Measurements from ENCODE around the gene ARAF.

DNA sequence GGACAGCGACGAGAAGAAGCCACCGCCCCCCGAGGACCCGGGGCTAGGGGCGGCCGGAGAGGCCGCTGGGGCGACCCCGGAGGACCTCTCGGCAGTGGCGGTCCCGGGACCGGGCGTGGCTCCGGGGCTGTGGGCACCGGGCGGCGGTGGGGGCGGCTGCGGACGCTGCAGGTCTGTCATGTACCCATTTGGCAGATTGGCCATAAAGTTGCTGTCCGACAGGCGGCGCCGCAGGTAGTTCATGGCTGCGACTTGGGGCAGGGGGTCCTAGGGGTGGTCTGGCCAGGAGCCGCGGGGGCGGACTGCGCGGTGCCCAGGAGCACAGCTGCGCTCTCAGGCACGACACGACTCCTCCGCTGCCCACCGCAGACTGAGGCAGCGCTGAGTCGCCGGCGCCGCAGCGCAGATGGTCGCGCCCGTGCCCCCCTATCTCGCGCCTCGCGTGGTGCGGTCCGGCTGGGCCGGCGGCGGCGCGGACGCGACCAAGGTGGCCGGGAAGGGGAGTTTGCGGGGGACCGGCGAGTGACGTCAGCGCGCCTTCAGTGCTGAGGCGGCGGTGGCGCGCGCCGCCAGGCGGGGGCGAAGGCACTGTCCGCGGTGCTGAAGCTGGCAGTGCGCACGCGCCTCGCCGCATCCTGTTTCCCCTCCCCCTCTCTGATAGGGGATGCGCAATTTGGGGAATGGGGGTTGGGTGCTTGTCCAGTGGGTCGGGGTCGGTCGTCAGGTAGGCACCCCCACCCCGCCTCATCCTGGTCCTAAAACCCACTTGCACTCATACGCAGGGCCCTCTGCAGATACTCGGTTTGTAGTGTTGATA lies 58.7 kb downstream of the ARAF start, which contains the start of gene SYN1:
- TF ChIP-seq, protein P1, sequence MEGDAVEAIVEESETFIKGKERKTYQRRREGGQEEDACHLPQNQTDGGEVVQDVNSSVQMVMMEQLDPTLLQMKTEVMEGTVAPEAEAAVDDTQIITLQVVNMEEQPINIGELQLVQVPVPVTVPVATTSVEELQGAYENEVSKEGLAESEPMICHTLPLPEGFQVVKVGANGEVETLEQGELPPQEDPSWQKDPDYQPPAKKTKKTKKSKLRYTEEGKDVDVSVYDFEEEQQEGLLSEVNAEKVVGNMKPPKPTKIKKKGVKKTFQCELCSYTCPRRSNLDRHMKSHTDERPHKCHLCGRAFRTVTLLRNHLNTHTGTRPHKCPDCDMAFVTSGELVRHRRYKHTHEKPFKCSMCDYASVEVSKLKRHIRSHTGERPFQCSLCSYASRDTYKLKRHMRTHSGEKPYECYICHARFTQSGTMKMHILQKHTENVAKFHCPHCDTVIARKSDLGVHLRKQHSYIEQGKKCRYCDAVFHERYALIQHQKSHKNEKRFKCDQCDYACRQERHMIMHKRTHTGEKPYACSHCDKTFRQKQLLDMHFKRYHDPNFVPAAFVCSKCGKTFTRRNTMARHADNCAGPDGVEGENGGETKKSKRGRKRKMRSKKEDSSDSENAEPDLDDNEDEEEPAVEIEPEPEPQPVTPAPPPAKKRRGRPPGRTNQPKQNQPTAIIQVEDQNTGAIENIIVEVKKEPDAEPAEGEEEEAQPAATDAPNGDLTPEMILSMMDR (IDR thresholded peaks at IDR 0.05; ENCODE audit: low read length), result no peak; the same call in 1 of the 2 replicates
- TF ChIP-seq EZH2 (optimal IDR thresholded peaks at IDR 0.05; ENCODE audit: low read depth, low read length) (no peak), EZH2phosphoT487 (IDR thresholded peaks at IDR 0.05; ENCODE audit: low read length) (no peak)

Measured in MM.1S (cell line).